ENCODE data around the gene CSNK1A1L. TPM values are rescaled to one million over a fixed set of nuclear protein-coding genes. Genes with fewer than 3 reads are reported as not detected.

CSNK1A1L gene
- not detected in 2 replicates for total RNA-seq

DNA sequence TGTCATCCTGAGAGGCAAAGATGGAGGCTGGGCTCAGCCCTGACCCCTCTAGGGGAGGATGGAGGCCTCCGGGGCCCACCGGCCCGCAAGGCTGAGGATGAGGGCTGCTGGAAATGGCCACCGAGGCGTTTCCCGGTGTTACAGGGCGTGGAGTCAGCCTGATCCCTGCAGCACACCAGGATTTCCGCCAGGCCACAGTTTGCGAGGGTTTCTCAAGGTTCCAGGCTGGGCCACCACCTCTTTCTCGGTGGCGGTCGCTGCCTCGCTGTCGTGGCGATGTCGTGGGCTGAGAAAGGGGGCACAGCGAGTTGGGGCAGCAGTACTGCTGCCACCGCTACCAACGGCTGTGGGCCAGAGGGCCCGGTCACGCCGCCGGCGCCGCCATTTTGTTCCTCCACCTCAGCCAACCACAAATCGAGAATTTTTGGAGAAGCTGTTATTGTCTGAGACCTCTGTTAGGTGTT, at the start of gene CSNK1A1L:
Gene CSNK1A1L (minus strand): TSS at position 414 of the 464 bp plus-strand sequence. CDS start 408 bp downstream, at position 6.

DNA sequence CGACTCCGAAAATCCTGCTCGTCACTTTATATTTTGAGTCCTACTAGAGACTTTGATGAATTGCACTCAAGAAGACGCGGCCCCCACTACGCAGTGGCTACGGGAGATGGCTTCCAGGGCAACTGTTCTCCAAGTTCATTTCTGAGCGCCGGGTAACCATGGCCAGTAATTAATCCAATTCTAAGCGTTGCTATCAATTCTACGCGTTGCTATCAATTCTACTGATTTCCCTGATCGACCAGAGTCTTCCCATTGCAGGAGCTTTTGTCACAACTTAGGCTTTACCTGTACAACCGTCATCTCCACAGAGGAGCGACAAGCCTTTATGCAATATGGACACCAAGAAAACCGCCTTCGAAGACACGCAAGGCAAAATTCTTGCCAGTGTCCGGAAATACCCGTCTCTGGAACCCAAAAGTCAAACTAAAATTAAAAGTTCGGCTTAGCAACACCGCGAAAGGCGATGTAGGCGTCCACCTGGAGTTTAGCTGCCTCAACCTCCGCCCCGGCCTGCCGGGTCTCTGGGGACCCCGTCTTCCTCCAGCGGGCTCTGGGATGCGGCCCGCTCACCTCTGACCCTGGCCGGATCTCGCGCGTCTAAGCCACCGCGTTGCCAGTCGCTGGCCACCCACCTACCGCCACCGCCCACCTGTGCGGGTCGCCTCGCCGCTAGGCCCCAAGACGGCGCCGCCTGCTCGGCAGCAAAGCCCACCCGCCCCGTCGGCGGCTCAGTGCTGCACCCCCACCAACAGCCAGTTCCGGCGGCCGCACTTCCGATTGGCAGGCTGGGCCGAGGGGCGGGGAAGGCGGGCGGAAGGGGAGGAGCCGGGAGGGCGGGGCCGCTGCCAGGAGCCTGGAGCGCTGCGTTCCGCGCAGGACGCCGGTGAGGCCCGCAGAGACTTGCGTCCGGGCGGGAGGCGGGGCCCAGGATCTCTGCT, 46.3 kb downstream of the CSNK1A1L start, which contains the start of gene SUPT20H:
Gene SUPT20H (minus strand): TSS at position 779 of the 938 bp plus-strand sequence. CDS start 8,198 bp downstream, outside the sequence.

Other genes with a start within 250 kb of the CSNK1A1L start
- gene SMAD9, start 185.4 kb downstream of the CSNK1A1L start, total RNA-seq, result 0.11 and 0.39 TPM in 2 replicates
- 29.4 and 29.8 TPM in 2 replicates for gene ALG5, start 106.3 kb downstream of the CSNK1A1L start, total RNA-seq
- gene EXOSC8, start 104.9 kb downstream of the CSNK1A1L start, total RNA-seq, result 17.5 and 18.8 TPM in 2 replicates
- gene SUPT20H, start 46.0 kb downstream of the CSNK1A1L start, total RNA-seq, result 63.4 and 72.6 TPM in 2 replicates

Measured in placental epithelial cell (primary cell).